Colonic mucosa (tissue), 4 donors: ENCODE data around the gene NCBP3. TPM values are rescaled to one million over a fixed set of nuclear protein-coding genes. Genes with fewer than 3 reads are reported as not detected.

Experiments used
- DNase-seq: peaks from one replicate; pipeline ENCODE4 v3.0.0-alpha.2; 2020
- H3K27ac ChIP-seq: fragments of 200-600 bp; one replicate; pipeline ENCODE4 v1.8.0; 2021
- H3K27me3 ChIP-seq: fragments of 200-600 bp; one replicate; pipeline ENCODE4 v1.8.0; 2021
- H3K36me3 ChIP-seq: fragments of 200-600 bp; one replicate; pipeline ENCODE4 v1.8.0; 2021
- H3K4me1 ChIP-seq: fragments of 200-600 bp; one replicate; pipeline ENCODE4 v1.8.0; 2021; ENCODE audit warnings: mild to moderate bottlenecking
- H3K4me3 ChIP-seq: fragments of 200-600 bp; one replicate; pipeline ENCODE4 v1.8.0; 2021
- H3K9ac ChIP-seq, 2 donors: one replicate each; pipeline ENCODE4 v1.7.0; 2013; ENCODE audit warnings: control low read depth in 2 of 2, low read depth in 2 of 2, low read length in 2 of 2
- H3K9me3 ChIP-seq: fragments of 200-600 bp; one replicate; pipeline ENCODE4 v1.8.0; 2021
- CTCF ChIP-seq: fragments of 200-600 bp; IDR thresholded peaks from one replicate; pipeline ENCODE4 v1.8.0; 2022; ENCODE audit warnings: antibody characterized with exemption, mild to moderate bottlenecking
- intact Hi-C: fragments of 100-400 bp; cut with DNase I; formaldehyde crosslinking; loops from one replicate; pipeline ENCODE4 v1.14.1; 2022
- total RNA-seq, 2 donors: library from RNA; stranded (reverse); fragmentation: NEBNext Ultra II Directional in 1 of 2; extraction: Animal tissue kit (Norgen Biotek cat#: 25700) in 1 of 2; gene quantifications; one replicate each; pipeline ENCODE4 v1.2.1, GENCODE V29; 2021
- donor health status: healthy.
- donor health status: DM: no; HTN: no; CAD: no.
- donor health status: DM: no; HTN: no; CAD: no.

The NCBP3 gene
- total RNA-seq, 2 donors from 2014 or later = 31.3 to 41.2 TPM

GRCh38 chr17:3754458-3755334 is 91.3 kb downstream of the NCBP3 start:
- intact Hi-C loops = no loop called here
- H3K4me3 ChIP-seq = peak overlapping the region; percentile 51
- H3K36me3 ChIP-seq = no peaks in the 10 kb centered on the region
- peak; percentile 96 for DNase-seq
- TF ChIP-seq CTCF = no peak
- peak overlapping the region; percentile 61 for H3K27ac ChIP-seq
- no peaks in the 10 kb centered on the region for H3K4me1 ChIP-seq
- peak overlapping the region; percentile 57 to 81 for H3K9ac ChIP-seq
- no peaks in the 10 kb centered on the region for H3K9me3 ChIP-seq
- no peaks in the 10 kb centered on the region for H3K27me3 ChIP-seq

DNA sequence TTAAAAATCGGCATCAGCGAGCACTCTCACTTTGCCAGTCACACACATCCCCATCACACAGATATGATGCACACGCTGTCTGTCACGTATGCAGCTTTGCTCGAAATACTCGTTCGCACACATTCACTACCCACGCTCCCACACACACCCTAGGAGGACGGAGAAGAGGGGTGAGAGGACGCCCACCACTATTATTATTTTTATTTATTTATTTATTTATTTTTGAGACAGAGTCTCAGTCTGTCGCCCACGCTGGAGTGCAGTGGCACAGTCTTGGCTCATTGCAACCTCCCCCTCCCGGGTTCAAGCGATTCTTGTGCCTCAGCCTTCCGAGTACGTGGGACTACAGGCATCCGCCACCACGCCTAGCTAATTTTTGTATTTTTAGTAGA is 92.0 kb downstream of the NCBP3 start:
- H3K36me3 ChIP-seq = no peaks in the 10 kb centered on the region
- DNase-seq = no peak
- H3K27ac ChIP-seq = no peak overlapping the region
- H3K4me3 ChIP-seq = peak overlapping the region; percentile 12
- no peaks in the 10 kb centered on the region for H3K9me3 ChIP-seq
- no peaks in the 10 kb centered on the region for H3K27me3 ChIP-seq
- TF ChIP-seq CTCF = no peak
- no peaks in the 10 kb centered on the region for H3K4me1 ChIP-seq
- H3K9ac ChIP-seq = no peak overlapping the region
- intact Hi-C loops = no loop called here

DNA sequence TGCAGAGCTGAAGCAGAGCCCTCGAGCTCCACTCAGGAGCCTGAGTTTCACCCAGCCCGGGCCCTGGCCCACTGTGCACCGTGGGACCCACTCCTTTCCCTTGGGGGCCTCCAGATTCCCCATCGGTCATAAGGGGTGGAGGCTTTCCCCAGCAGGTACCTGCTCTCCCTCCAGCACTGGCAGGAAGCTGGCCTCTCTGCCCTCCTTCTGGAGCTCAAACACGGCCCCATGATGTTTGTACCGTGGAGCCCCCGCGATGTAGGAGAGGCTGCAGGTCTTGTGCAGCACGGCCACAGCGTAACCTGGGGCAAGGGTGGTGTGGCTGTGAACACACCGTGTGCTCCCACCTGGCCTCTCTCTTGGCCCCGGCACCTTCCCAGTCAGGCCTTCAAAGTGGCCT is 92.4 kb downstream of the NCBP3 start:
- Histone ChIP-seq H3K27me3 (no peaks in the 10 kb centered on the region), H3K4me1 (no peaks in the 10 kb centered on the region), H3K9me3 (no peaks in the 10 kb centered on the region), H3K4me3 (no peak overlapping the region), H3K9ac (no peak overlapping the region), H3K36me3 (no peaks in the 10 kb centered on the region), H3K27ac (no peak overlapping the region)
- intact Hi-C loops = no loop called here
- TF ChIP-seq CTCF = no peak
- DNase-seq = no peak

Other genes with a start within 250 kb of the NCBP3 start
- 1 to 10 TPM; 2.8 to 8.8 TPM for gene TRPV1, start 236.8 kb downstream of the NCBP3 start, total RNA-seq
- gene SHPK, start 210.0 kb downstream of the NCBP3 start, total RNA-seq = 10 to 100 TPM; 21.5 to 23.5 TPM
- gene CTNS, start 209.5 kb downstream of the NCBP3 start, total RNA-seq = 1 to 10 TPM; 7.9 to 8.1 TPM
- 100 to 1,000 TPM; 148 to 195 TPM for gene TAX1BP3, start 177.7 kb downstream of the NCBP3 start, total RNA-seq
- 10 to 100 TPM; 38.1 to 61.2 TPM for gene EMC6, start 177.4 kb downstream of the NCBP3 start, total RNA-seq
- 1 to 10 TPM in 1 of 2 donors, under 1 TPM in 1; 0.93 to 1.5 TPM for gene P2RX5, start 150.1 kb downstream of the NCBP3 start, total RNA-seq
- 10 to 100 TPM in 1 of 2 donors, 1 to 10 TPM in 1; 2.6 to 13.2 TPM for gene HASPIN, start 122.3 kb downstream of the NCBP3 start, total RNA-seq
- 10 to 100 TPM; 14.7 to 14.9 TPM for gene ITGAE, start 45.1 kb downstream of the NCBP3 start, total RNA-seq
- gene CAMKK1, start 46.8 kb upstream of the NCBP3 start, total RNA-seq = 1 to 10 TPM; 3.6 to 7.2 TPM
- gene P2RX1, start 70.2 kb upstream of the NCBP3 start, total RNA-seq = 1 to 10 TPM; 2.7 to 4.8 TPM
- gene ATP2A3, start 118.2 kb upstream of the NCBP3 start, total RNA-seq = 100 to 1,000 TPM; 197 to 308 TPM